ENCODE results near the gene KCNJ13. TPM values are rescaled to one million over a fixed set of nuclear protein-coding genes. Genes with fewer than 3 reads are reported as not detected.
A peak's percentile ranks its signal among the peaks of the same experiment; 100 is the strongest.

Gene KCNJ13
- 6.0 TPM for polyA plus RNA-seq (2013, experiment 1 of 4)
- polyA plus RNA-seq (2013, experiment 2 of 4): 14.9 TPM
- polyA plus RNA-seq (2013, experiment 3 of 4): 7.0 TPM
- 10.1 TPM for polyA plus RNA-seq (2013, experiment 4 of 4)

DNA sequence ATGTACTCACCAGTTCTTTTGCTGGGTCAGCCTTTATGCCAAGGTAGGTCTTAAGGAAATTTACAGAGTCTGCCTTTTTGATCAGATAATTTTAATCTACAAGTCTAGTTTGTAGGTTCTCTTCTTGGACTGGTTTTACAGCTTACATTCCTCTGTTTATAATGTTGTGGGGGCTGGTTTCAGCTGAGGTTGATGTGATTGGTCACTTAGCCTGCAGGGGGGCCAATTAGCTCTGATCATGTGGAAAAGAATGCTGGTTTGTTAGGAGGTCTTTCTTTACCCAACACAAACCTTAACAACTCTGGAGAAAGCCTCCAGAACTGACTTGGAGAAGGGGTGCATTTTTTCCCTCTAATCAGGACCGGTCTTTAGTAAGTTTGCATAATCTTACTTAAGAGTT is at the start of gene KCNJ13:
TSS of gene KCNJ13 (minus strand) at position 131 of the 400 bp plus-strand sequence. CDS start 5,203 bp downstream, outside the sequence.
- H3K4me3 ChIP-seq (ENCODE audit: insufficient read depth, low read depth, low read length): peak within 1 kb of the TSS; percentile 34

DNA sequence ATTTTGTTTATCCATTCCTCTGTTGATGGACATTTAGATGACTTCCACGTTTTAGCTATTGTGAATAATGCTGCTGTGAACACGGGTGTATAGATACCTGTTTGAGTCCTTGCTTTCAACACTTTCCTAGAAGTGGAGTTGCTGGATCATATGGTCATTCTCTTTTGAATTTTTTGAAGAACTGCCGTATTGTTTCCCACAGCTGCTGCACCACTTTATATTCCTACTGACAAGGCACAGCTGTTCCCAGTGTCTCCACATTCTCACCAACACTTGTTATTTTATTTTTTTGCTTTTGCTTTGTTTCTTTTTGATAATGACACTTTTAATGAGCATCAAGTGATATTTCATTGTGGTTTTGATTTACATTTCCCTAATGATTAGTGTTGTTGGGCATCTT is 41.4 kb upstream of the KCNJ13 start:
- Histone ChIP-seq H3K4me1 (ENCODE audit: control insufficient read depth, insufficient read depth, low read length) (no peaks in the 10 kb centered on the region), H3K27ac (ENCODE audit: insufficient read depth, low read depth, low read length, poor library complexity, severe bottlenecking) (no peak overlapping the region), H3K9me3 (ENCODE audit: control insufficient read depth, low read length) (no peaks in the 10 kb centered on the region), H3K4me3 (ENCODE audit: insufficient read depth, low read depth, low read length) (no peak overlapping the region), H3K36me3 (ENCODE audit: control insufficient read depth, insufficient read depth, low read length) (peaks cover 12% of the 10 kb centered on the region), H3K27me3 (ENCODE audit: control insufficient read depth, insufficient read depth, low read length, poor library complexity, severe bottlenecking) (no peaks in the 10 kb centered on the region)
- 85 to 97% methylated on average over 3 of the region's 3 CpGs for WGBS, 2 experiments

More for the DNA sequence above, at the start of gene KCNJ13:
- Histone ChIP-seq H3K9me3 (ENCODE audit: control insufficient read depth, low read length) (no peaks in the 10 kb centered on the region), H3K4me1 (ENCODE audit: control insufficient read depth, insufficient read depth, low read length) (peaks cover 15% of the 10 kb centered on the region), H3K27me3 (ENCODE audit: control insufficient read depth, insufficient read depth, low read length, poor library complexity, severe bottlenecking) (no peaks in the 10 kb centered on the region), H3K27ac (ENCODE audit: insufficient read depth, low read depth, low read length, poor library complexity, severe bottlenecking) (peak within 1 kb of the TSS; percentile 62), H3K36me3 (ENCODE audit: control insufficient read depth, insufficient read depth, low read length) (no peaks in the 10 kb centered on the region)
- WGBS, 2 experiments: 46% methylated on average over 1 of the region's 1 CpG; no CpG with 5 or more reads in 1 of the 2 experiments

DNA sequence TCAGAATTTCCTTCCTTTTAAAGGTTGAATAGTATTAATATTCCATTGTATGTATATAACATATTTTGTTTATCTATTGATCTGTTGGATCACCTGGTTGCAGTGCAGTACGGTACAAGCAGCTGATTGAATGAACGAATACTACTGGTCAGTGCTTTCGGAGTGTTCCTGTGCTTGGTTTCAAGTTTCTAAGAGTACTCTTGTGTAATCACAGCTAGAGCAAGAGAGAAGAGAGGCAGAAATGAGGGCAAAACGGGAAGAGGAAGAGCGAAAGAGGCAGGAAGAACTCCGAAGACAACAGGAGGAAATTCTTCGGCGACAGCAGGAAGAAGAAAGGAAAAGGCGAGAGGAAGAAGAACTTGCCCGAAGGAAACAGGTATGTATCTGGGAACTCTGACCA is 40.3 kb upstream of the KCNJ13 start:
- Histone ChIP-seq H3K27ac (ENCODE audit: insufficient read depth, low read depth, low read length, poor library complexity, severe bottlenecking) (no peak overlapping the region), H3K4me3 (ENCODE audit: insufficient read depth, low read depth, low read length) (no peak overlapping the region), H3K27me3 (ENCODE audit: control insufficient read depth, insufficient read depth, low read length, poor library complexity, severe bottlenecking) (no peaks in the 10 kb centered on the region), H3K36me3 (ENCODE audit: control insufficient read depth, insufficient read depth, low read length) (peaks cover 12% of the 10 kb centered on the region), H3K4me1 (ENCODE audit: control insufficient read depth, insufficient read depth, low read length) (no peaks in the 10 kb centered on the region), H3K9me3 (ENCODE audit: control insufficient read depth, low read length) (no peaks in the 10 kb centered on the region)
- 95 to 96% methylated on average over 10 of the region's 10 CpGs for WGBS, 2 experiments

DNA sequence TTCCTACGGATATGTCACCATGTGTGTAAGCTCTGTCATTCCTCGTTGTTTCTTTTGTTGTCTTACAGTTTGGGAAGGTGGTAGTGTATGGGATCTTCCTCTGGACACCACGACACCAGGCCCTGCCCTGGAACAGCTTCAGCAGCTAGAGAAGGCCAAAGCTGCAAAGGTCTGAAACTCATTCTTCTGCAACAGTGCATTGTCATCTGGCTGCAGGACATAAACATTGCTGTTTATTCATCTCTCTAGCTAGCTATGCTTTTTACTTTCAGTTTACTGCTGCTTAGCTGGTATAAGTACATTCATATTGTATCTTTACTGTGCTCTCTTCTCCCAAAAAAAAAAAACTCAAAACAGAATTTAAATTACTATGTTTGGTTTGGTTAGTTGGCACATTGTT is 39.2 kb upstream of the KCNJ13 start:
- Histone ChIP-seq H3K36me3 (ENCODE audit: control insufficient read depth, insufficient read depth, low read length) (peaks cover 12% of the 10 kb centered on the region), H3K4me1 (ENCODE audit: control insufficient read depth, insufficient read depth, low read length) (no peaks in the 10 kb centered on the region)

DNA sequence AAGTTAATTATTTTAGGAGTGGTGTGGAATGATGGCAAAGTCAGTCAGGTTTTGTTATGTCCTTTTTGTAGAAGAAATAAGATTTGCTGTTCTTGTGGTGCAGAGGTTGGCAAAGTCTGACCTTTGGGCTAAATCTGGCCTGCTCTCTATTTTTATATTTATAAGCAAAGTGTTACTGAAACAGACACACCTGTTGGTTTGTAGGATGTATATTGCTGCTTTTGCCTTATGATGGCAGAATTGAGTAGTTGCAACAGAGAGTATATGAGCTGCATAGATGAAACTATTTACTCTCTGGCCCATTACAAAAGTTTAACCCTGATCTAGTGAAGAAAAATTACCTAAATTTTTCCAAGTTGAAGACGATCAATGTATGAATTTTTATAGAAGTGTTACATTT is 34.1 kb upstream of the KCNJ13 start:
- Histone ChIP-seq H3K27ac (ENCODE audit: insufficient read depth, low read depth, low read length, poor library complexity, severe bottlenecking) (no peak overlapping the region), H3K4me1 (ENCODE audit: control insufficient read depth, insufficient read depth, low read length) (no peaks in the 10 kb centered on the region), H3K36me3 (ENCODE audit: control insufficient read depth, insufficient read depth, low read length) (peaks cover 21% of the 10 kb centered on the region), H3K27me3 (ENCODE audit: control insufficient read depth, insufficient read depth, low read length, poor library complexity, severe bottlenecking) (no peaks in the 10 kb centered on the region), H3K4me3 (ENCODE audit: insufficient read depth, low read depth, low read length) (no peak overlapping the region), H3K9me3 (ENCODE audit: control insufficient read depth, low read length) (no peaks in the 10 kb centered on the region)
- 97 to 100% methylated on average over 1 of the region's 1 CpG for WGBS, 2 experiments

More for the DNA sequence above, 39.2 kb upstream of the KCNJ13 start:
- Histone ChIP-seq H3K27ac (ENCODE audit: insufficient read depth, low read depth, low read length, poor library complexity, severe bottlenecking) (no peak overlapping the region), H3K4me3 (ENCODE audit: insufficient read depth, low read depth, low read length) (no peak overlapping the region), H3K27me3 (ENCODE audit: control insufficient read depth, insufficient read depth, low read length, poor library complexity, severe bottlenecking) (no peaks in the 10 kb centered on the region), H3K9me3 (ENCODE audit: control insufficient read depth, low read length) (no peaks in the 10 kb centered on the region)
- WGBS, 2 experiments: 95 to 98% methylated on average over 3 of the region's 3 CpGs

DNA sequence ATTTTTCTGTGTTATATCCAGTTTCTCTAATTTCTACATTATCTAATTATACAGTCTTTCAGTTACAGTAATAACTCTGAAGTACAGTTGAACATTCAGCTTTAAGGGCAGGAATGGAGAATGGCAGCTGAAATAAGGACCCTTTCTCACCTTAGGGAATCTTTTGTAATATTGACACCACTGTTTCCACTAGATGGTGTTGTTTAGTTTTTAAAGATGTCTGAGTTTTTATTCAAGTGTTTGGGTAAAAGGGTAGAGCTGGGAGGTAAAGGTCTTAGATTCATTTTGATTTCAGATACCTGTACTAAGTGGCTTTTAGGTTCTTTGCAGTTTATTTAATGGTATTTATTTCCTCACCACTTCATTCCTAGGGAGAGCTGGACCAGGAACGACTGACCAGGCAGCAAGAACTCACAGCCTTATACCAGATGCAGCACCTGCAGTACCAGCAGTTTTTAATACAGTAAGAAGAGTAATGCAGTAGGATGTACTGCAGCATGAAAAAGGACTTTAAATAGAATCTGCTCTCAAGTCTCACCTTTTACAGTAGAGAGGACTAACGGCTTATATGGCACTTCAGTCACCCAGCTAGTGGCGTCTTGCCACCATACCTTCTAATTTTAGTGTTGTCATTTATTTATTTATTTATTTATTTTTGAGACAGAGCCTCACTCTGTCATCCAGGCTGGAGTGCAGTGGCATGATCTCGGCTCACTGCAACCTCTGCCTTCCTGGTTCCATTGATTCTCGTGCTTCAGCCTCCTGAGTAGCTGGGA is 33.2 kb upstream of the KCNJ13 start:
- peaks cover 21% of the 10 kb centered on the region for H3K36me3 ChIP-seq (ENCODE audit: control insufficient read depth, insufficient read depth, low read length)
- WGBS, 2 experiments: 81 to 92% methylated on average over 5 of the region's 5 CpGs
- no peak overlapping the region for H3K4me3 ChIP-seq (ENCODE audit: insufficient read depth, low read depth, low read length)
- no peaks in the 10 kb centered on the region for H3K9me3 ChIP-seq (ENCODE audit: control insufficient read depth, low read length)
- H3K27ac ChIP-seq (ENCODE audit: insufficient read depth, low read depth, low read length, poor library complexity, severe bottlenecking): no peak overlapping the region
- no peaks in the 10 kb centered on the region for H3K4me1 ChIP-seq (ENCODE audit: control insufficient read depth, insufficient read depth, low read length)
- no peaks in the 10 kb centered on the region for H3K27me3 ChIP-seq (ENCODE audit: control insufficient read depth, insufficient read depth, low read length, poor library complexity, severe bottlenecking)

DNA sequence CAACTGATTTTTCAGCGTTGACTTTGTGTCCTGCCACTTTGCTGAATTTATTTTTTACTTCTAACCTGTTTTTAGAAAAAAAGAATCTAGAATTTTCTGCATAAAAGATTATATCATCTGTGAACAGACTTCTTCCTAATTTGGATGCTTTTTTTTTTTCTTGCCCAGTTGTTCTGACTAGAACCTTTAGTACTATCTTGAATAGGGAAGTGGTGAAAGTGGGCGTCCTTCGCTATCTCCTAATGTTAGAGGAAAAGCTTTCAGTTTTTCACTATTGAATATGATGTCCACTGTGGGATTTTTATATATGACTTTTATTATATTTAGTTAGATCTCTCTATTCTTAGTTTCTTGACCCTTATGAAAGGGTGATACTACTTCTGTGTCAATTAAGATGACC is 25.7 kb upstream of the KCNJ13 start:
- H3K4me1 ChIP-seq (ENCODE audit: control insufficient read depth, insufficient read depth, low read length): no peaks in the 10 kb centered on the region
- H3K36me3 ChIP-seq (ENCODE audit: control insufficient read depth, insufficient read depth, low read length): peaks cover 7% of the 10 kb centered on the region
- H3K27me3 ChIP-seq (ENCODE audit: control insufficient read depth, insufficient read depth, low read length, poor library complexity, severe bottlenecking): no peaks in the 10 kb centered on the region
- H3K4me3 ChIP-seq (ENCODE audit: insufficient read depth, low read depth, low read length): no peak overlapping the region
- 100% methylated on average over 2 of the region's 3 CpGs; no CpG with 5 or more reads in 1 of the 2 experiments for WGBS, 2 experiments
- no peak overlapping the region for H3K27ac ChIP-seq (ENCODE audit: insufficient read depth, low read depth, low read length, poor library complexity, severe bottlenecking)
- no peaks in the 10 kb centered on the region for H3K9me3 ChIP-seq (ENCODE audit: control insufficient read depth, low read length)

DNA sequence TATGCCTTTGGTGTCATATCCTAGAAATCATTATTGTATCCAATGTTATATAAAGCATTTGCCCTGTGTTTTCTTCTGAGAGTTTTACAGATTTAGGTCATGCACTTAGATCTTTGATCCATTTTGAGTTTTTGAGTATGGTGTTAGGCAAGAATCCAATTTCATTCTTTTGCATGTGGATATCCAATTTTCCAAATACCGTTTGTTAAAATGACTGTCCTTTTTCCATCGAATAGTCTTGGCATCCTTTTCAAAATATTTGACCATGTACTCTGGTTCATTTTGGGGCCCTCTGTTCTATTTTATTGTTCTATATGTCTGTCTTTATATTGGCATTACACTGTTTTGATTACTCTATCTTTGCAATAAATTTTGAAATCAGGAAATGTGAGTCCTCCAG is 23.8 kb upstream of the KCNJ13 start:
- Histone ChIP-seq H3K27me3 (ENCODE audit: control insufficient read depth, insufficient read depth, low read length, poor library complexity, severe bottlenecking) (no peaks in the 10 kb centered on the region), H3K27ac (ENCODE audit: insufficient read depth, low read depth, low read length, poor library complexity, severe bottlenecking) (no peak overlapping the region), H3K4me1 (ENCODE audit: control insufficient read depth, insufficient read depth, low read length) (no peaks in the 10 kb centered on the region), H3K36me3 (ENCODE audit: control insufficient read depth, insufficient read depth, low read length) (peaks cover 10% of the 10 kb centered on the region), H3K4me3 (ENCODE audit: insufficient read depth, low read depth, low read length) (no peak overlapping the region), H3K9me3 (ENCODE audit: control insufficient read depth, low read length) (no peaks in the 10 kb centered on the region)
- WGBS, 2 experiments: 96 to 98% methylated on average over 2 of the region's 2 CpGs

DNA sequence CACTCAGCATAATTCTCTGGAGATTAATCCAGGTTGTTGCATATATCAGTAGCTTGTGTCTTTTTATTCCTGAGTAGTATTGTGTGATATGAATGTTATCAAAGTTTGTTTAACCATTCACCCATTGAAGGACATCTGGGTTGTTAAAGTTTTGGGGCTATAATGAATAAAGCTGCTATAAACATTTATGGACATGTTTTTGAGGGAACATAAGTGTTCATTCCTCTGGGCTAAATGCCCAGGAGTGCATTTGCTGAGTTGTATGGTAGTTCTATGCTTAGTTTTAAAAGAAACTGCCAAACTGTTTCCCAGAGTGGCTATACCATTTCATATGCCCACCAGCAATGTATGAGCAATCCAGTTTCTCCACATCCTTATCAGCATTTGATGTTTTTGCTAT is 21.8 kb upstream of the KCNJ13 start:
- H3K4me1 ChIP-seq (ENCODE audit: control insufficient read depth, insufficient read depth, low read length): no peaks in the 10 kb centered on the region
- H3K27me3 ChIP-seq (ENCODE audit: control insufficient read depth, insufficient read depth, low read length, poor library complexity, severe bottlenecking): no peaks in the 10 kb centered on the region
- no peaks in the 10 kb centered on the region for H3K9me3 ChIP-seq (ENCODE audit: control insufficient read depth, low read length)
- H3K4me3 ChIP-seq (ENCODE audit: insufficient read depth, low read depth, low read length): no peak overlapping the region
- H3K27ac ChIP-seq (ENCODE audit: insufficient read depth, low read depth, low read length, poor library complexity, severe bottlenecking): no peak overlapping the region
- H3K36me3 ChIP-seq (ENCODE audit: control insufficient read depth, insufficient read depth, low read length): peaks cover 10% of the 10 kb centered on the region

DNA sequence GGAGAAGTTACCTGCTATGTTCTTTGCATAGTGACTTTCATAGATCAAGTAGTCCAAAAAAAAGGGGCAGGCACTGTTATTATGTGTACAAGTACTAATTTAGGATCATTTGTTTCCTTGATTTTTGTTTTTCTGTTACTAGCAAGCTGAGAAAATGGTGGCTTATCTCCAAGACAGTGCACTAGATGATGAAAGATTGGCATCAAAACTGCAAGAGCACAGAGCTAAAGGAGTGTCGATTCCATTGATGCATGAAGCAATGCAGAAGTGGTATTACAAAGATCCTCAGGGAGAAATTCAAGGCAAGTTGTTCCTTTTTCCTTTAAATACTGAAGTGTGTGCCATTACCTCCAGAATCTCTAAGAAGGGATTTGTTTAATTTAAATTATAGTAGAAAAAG is 19.6 kb upstream of the KCNJ13 start:
- Histone ChIP-seq H3K4me1 (ENCODE audit: control insufficient read depth, insufficient read depth, low read length) (no peaks in the 10 kb centered on the region), H3K27ac (ENCODE audit: insufficient read depth, low read depth, low read length, poor library complexity, severe bottlenecking) (no peak overlapping the region), H3K4me3 (ENCODE audit: insufficient read depth, low read depth, low read length) (no peak overlapping the region), H3K27me3 (ENCODE audit: control insufficient read depth, insufficient read depth, low read length, poor library complexity, severe bottlenecking) (no peaks in the 10 kb centered on the region), H3K9me3 (ENCODE audit: control insufficient read depth, low read length) (no peaks in the 10 kb centered on the region), H3K36me3 (ENCODE audit: control insufficient read depth, insufficient read depth, low read length) (peaks cover 20% of the 10 kb centered on the region)
- 88 to 93% methylated on average over 1 of the region's 1 CpG for WGBS, 2 experiments

Data from ectodermal cell (in vitro differentiated cells).